VCaP (cell line): ENCODE data around the gene MGME1.

Experiments
- H3K27ac ChIP-seq: fragments of 450-650 bp; 2 replicates; pipeline ENCODE4 v1.5.1; 2017
- TF ChIP-seq, protein P1 (sequence below): fragments of 450-650 bp; conservative IDR thresholded peaks from 2 replicates; pipeline ENCODE4 v1.5.1; 2017; ENCODE audit warnings: mild to moderate bottlenecking, moderate library complexity

MGME1 gene

DNA sequence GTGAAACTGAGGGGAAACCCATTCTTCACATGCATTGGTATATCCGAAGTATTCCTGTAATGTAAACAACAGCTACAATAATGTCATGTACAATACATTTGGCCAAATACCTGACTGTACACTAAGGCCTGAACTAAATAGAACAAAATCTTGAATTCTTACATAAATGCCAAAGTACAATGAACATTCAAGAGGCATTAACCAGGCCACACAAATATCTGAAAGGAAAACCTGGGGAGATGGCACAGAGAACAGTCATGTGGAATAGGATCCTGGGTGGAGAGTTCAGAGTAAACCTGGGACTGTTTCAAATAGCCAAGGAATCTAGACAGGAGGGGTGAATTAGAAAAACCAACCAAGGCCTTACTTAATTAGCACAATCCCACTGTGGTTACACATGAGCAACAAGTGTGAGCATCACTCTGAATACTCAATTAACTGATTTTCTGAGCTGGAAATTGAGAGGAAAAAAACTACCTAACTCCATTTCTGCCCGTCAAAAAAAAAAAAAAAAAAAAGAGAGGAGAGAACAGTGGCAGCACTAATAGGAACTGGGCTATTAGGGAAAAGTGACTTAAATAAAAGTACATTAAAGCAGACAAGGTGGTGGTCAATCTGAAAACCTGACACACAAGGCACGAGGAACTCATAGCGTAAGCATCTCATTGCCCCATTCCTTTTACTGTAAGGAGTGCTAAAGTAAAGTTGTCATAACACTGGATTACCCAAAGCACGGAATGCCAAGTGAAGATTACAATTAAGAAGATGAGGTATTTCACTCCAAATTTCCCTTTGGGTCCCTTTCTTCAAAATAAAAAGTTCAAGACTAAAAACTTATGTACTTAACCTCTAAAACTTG is 11.1 kb upstream of the MGME1 start:
- TF ChIP-seq, protein P1, sequence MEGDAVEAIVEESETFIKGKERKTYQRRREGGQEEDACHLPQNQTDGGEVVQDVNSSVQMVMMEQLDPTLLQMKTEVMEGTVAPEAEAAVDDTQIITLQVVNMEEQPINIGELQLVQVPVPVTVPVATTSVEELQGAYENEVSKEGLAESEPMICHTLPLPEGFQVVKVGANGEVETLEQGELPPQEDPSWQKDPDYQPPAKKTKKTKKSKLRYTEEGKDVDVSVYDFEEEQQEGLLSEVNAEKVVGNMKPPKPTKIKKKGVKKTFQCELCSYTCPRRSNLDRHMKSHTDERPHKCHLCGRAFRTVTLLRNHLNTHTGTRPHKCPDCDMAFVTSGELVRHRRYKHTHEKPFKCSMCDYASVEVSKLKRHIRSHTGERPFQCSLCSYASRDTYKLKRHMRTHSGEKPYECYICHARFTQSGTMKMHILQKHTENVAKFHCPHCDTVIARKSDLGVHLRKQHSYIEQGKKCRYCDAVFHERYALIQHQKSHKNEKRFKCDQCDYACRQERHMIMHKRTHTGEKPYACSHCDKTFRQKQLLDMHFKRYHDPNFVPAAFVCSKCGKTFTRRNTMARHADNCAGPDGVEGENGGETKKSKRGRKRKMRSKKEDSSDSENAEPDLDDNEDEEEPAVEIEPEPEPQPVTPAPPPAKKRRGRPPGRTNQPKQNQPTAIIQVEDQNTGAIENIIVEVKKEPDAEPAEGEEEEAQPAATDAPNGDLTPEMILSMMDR: no peak
- H3K27ac ChIP-seq: peak overlapping the region; percentile 100

DNA sequence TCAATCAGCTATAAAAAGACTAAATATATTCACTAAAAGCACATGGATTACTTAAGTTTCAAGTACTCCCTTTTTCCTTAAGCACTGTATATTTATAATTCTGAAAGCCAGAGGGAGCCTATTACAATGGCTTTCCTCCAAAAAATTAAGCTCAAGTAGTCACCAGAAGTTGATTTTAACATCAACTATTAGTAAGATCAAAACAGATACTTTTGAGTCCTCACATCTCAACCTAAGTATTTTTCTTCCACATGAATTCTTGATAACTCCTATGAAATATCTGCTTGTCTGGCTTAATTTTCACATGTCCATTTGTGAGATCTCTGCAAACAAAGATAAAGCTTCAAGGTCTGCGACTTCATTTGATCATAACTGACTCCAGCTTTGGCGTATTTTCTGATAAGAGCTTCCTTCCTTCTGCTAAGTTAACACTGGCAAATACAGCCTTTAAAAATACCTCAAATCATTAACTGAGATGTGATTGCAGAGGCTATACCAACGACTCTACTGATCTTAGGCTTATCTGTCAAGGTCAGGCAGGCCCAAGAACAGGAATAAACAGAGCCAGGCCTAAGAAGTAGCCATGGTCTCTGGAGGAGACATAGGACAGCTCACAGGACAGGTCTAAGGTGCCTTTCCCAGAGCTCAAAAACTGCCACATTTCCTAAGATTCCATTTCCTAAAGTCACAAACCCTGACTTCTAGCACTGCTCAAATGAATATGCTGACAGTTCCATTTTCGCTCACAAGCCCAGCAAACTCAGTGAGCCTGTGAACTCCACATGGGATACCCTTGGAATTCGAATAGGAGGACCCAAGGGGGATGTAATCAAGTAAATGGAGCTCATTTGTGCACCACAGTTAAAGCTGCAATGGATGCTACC is 10.2 kb upstream of the MGME1 start:
- H3K27ac ChIP-seq: peak overlapping the region; percentile 100
- TF ChIP-seq, protein P1: peak; percentile 26; the same call in 1 of the 2 replicates

GRCh38 chr20:17959257-17959627 is 9.6 kb upstream of the MGME1 start:
- H3K27ac ChIP-seq: peak overlapping the region; percentile 100
- TF ChIP-seq, protein P1: no peak

DNA sequence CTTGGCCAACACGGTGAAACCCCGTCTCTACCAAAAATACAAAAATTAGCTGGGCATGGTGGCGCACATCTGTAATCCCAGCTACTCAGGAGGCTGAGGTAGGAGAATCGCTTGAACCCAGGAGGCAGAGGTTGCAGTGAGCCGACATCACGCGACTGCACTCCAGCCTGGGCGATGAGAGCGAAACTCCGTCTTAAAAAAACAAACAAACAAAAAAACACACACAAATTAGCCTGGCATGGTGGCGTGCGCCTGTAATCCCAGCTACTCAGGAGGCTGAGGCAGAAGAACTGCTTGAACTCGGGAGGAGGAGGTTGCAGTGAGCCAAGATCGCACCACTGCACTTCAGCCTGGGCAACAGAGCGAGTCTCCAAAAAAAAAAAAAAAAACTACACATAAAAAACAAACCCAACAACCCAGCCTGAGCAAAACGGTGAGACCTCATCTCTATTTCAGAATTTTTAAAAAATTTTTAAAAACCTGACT is 8.4 kb upstream of the MGME1 start:
- peak overlapping the region; percentile 100 for H3K27ac ChIP-seq

- H3K27ac ChIP-seq: peak overlapping the region; percentile 100
- TF ChIP-seq, protein P1: no peak
These were observed 7.8 kb upstream of the MGME1 start for GRCh38 chr20:17960927-17961586.

GRCh38 chr20:17961587-17961940 is 7.3 kb upstream of the MGME1 start:
- TF ChIP-seq, protein P1: no peak
- peak overlapping the region; percentile 100 for H3K27ac ChIP-seq

DNA sequence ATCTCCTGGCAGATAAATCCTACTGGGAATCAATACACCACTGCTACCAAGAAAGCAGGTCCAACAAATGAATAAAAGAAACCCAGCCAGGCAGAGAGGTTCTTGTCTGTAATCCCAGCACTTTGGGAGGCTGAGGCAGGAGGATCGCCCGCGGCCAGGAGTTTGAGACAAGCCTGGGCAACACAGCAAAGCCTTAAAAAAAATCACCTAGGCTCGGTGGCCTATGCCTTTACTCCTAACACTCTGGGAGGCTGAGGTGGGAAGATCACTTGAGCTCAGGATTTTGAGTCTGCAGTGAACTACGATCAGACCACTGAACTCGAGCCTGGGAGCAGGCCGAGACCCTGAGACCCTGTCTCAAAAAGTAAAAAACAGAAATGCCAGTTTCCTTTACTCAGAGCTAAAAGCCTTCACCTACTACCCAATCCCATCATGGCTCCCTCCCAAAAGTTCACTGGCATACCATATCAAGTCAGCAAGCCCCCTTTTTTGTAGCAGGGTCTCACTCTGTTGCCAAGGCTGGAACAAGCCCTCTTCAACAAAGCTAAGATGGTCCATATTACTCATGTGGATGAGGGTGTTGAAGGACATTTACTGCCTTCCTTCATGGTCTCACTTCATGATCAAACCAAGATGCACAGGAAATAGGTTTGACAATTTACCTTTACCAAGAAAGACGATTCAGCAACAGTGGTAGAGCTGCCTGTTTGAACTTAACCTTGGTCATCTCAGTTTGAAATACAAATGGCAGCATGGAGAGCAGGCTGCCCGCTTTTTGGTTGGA is 5.5 kb upstream of the MGME1 start:
- TF ChIP-seq, protein P1: no peak
- H3K27ac ChIP-seq: peak overlapping the region; percentile 100
